CD4-positive, alpha-beta memory T cell (primary cell): ENCODE data around the gene SH2D3A. TPM values are rescaled to one million over a fixed set of nuclear protein-coding genes. Genes with fewer than 3 reads are reported as not detected.
A peak's percentile ranks its signal among the peaks of the same experiment; 100 is the strongest.
"Not testable (repeated sequence)": the region's sequence is repeated elsewhere in the genome, so short reads cannot be mapped to it uniquely, and the experiment has no call there.

Experiments used
- CTCF ChIA-PET: fragments of 350-600 bp; sonication (Branson Sonifier 250); formaldehyde crosslinking; loops from one replicate; lab custom pipeline; 2021; ENCODE audit warnings: inconsistent platforms; ENCODE audit not compliant: partially characterized antibody; lab: Charles Lee
- POLR2A ChIA-PET: fragments of 350-600 bp; sonication (Branson Sonifier 250); formaldehyde crosslinking; loops from one replicate; lab custom pipeline; 2021; ENCODE audit not compliant: partially characterized antibody; lab: Charles Lee
- DNase-seq, 5 donors: peaks; one replicate each; pipeline versions ENCODE4 v3.0.0 to v3.0.0-alpha.2; 2020 to 2022; ENCODE audit warnings: mixed read lengths in 1 of 5
- H3K27ac ChIP-seq: one replicate; pipeline ENCODE4 v1.7.0; 2013; ENCODE audit warnings: low read depth, low read length
- H3K27me3 ChIP-seq: 2 replicates; pipeline ENCODE4 v1.7.0; 2013; ENCODE audit warnings: mild to moderate bottlenecking, low read length, moderate library complexity; ENCODE audit not compliant: insufficient read depth
- H3K36me3 ChIP-seq: 2 replicates; pipeline ENCODE4 v1.7.0; 2013; ENCODE audit warnings: mild to moderate bottlenecking, low read length, moderate library complexity; ENCODE audit not compliant: insufficient read depth
- H3K4me1 ChIP-seq: 2 replicates; pipeline ENCODE4 v1.7.0; 2013; ENCODE audit warnings: mild to moderate bottlenecking, low read length, moderate library complexity; ENCODE audit not compliant: insufficient read depth
- H3K4me3 ChIP-seq, 2 donors: one replicate each; pipeline ENCODE4 v1.7.0; 2013; ENCODE audit warnings: low read length in 2 of 2, mild to moderate bottlenecking in 1 of 2
- H3K9me3 ChIP-seq, 2 donors: one replicate each; pipeline ENCODE4 v1.7.0; 2013; ENCODE audit warnings: low read length in 2 of 2, control low read depth in 1 of 2; ENCODE audit not compliant: control insufficient read depth in 1 of 2
- H3K27ac Mint-ChIP-seq, 7 donors: one replicate each; pipeline ENCODE4 v1.8.0; 2020 to 2021; ENCODE audit warnings: mixed read lengths in 7 of 7, mild to moderate bottlenecking in 6 of 7, inconsistent platforms in 3 of 7, moderate library complexity in 3 of 7
- H3K27me3 Mint-ChIP-seq, 2 donors: one replicate each; pipeline ENCODE4 v1.8.0; 2020 to 2021; ENCODE audit warnings: mixed read lengths in 2 of 2
- H3K36me3 Mint-ChIP-seq, 2 donors: one replicate each; pipeline ENCODE4 v1.8.0; 2020 to 2021; ENCODE audit warnings: mixed read lengths in 2 of 2, inconsistent platforms in 1 of 2, mild to moderate bottlenecking in 1 of 2
- H3K4me1 Mint-ChIP-seq, 4 donors: one replicate each; pipeline ENCODE4 v1.8.0; 2020 to 2021; ENCODE audit warnings: mixed read lengths in 4 of 4, mild to moderate bottlenecking in 1 of 4
- H3K4me3 Mint-ChIP-seq, 8 donors: one replicate each; pipeline ENCODE4 v1.8.0; 2020 to 2021; ENCODE audit warnings: mixed read lengths in 8 of 8, mild to moderate bottlenecking in 7 of 8, moderate library complexity in 6 of 8, inconsistent platforms in 3 of 8
- H3K9me3 Mint-ChIP-seq, 8 donors: one replicate each; pipeline ENCODE4 v1.8.0; 2020 to 2021; ENCODE audit warnings: mixed read lengths in 8 of 8, mild to moderate bottlenecking in 5 of 8, inconsistent platforms in 3 of 8, moderate library complexity in 1 of 8
- intact Hi-C: fragments of 100-400 bp; cut with micrococcal nuclease; formaldehyde crosslinking; loops from one replicate; pipeline ENCODE4 v1.15.1; 2023
- polyA plus RNA-seq, 2 donors: library from polyadenylated mRNA; unstranded; fragments of 300-500 nt; fragmentation: Illumina TruSeq; gene quantifications; one replicate each; pipeline ENCODE4 v1.2.3, GENCODE V29; 2021
- total RNA-seq, 2 experiments: library from RNA; stranded (reverse); gene quantifications; one replicate each; pipeline ENCODE4 v1.2.3, GENCODE V29; 2021

SH2D3A gene
- total and polyA plus RNA-seq, 4 experiments from 2014 or later, result 26.9 to 64.3 (median 48.6) TPM

- Mint-ChIP-seq H3K36me3 (peaks cover 32 to 49% of the 10 kb centered on the region in 2 donors), H3K4me1 (peaks cover 39 to 66% (median 54%) of the 10 kb centered on the region in 4 donors), H3K9me3 (no peaks in the 10 kb centered on the region), H3K27ac (peak overlapping the region; percentile 19 to 95 (median 77)), H3K27me3 (no peaks in the 10 kb centered on the region), H3K4me3 (peak overlapping the region in 5 of 8 donors; percentile 13 to 62 (median 36))
- Histone ChIP-seq H3K36me3 (peaks cover 7% of the 10 kb centered on the region), H3K4me1 (peaks cover 65% of the 10 kb centered on the region), H3K4me3 (no peak overlapping the region), H3K27ac (no peak overlapping the region), H3K27me3 (no peaks in the 10 kb centered on the region), H3K9me3 (no peaks in the 10 kb centered on the region)
- ChIA-PET CTCF (interaction anchor here (0.9 to 3.7 kb wide), 3 partner anchors 9 to 85 kb away, joined by 3 to 14 read pairs (median 3); no protein-coding TSS in a partner anchor), POLR2A (interaction anchor here (0.6 to 2.4 kb wide), 5 partner anchors 11 to 37 kb away, joined by 3 to 16 read pairs (median 3); partner anchors contain the start of gene SH2D3A)
- DNase-seq, result no peak
- intact Hi-C loops, result no loop called here
These were observed 11.2 kb upstream of the SH2D3A start for GRCh38 chr19:6778386-6778785.

- H3K27me3 ChIP-seq, result no peaks in the 10 kb centered on the region
- H3K27ac ChIP-seq, result no peak overlapping the region
- intact Hi-C loops, result no loop called here
- ChIA-PET CTCF (interaction anchor here (1.1 kb wide), 1 partner anchor 86 kb away, joined by 3 read pairs; no protein-coding TSS in a partner anchor), POLR2A (interaction anchor here (1.3 kb wide), 1 partner anchor 31 kb away, joined by 3 read pairs; no protein-coding TSS in a partner anchor)
- H3K9me3 Mint-ChIP-seq, result no peaks in the 10 kb centered on the region
- peak overlapping the region in 6 of 8 donors; percentile 11 to 62 (median 19) for H3K4me3 Mint-ChIP-seq
- peak overlapping the region; percentile 50 to 95 (median 79) for H3K27ac Mint-ChIP-seq
- no peaks in the 10 kb centered on the region for H3K27me3 Mint-ChIP-seq
- H3K4me3 ChIP-seq, result no peak overlapping the region
- peaks cover 39 to 67% (median 52%) of the 10 kb centered on the region in 4 donors for H3K4me1 Mint-ChIP-seq
- H3K4me1 ChIP-seq, result peaks cover 60% of the 10 kb centered on the region
- no peak for DNase-seq
- no peaks in the 10 kb centered on the region for H3K9me3 ChIP-seq
- peaks cover 32 to 51% of the 10 kb centered on the region in 2 donors for H3K36me3 Mint-ChIP-seq
- peaks cover 7% of the 10 kb centered on the region for H3K36me3 ChIP-seq
These were observed 10.2 kb upstream of the SH2D3A start for GRCh38 chr19:6777434-6777833.

- CTCF ChIA-PET, result no interaction called here
- H3K4me3 Mint-ChIP-seq, result peak overlapping the region in 5 of 8 donors; percentile 17 to 75 (median 62)
These were observed 9.8 kb upstream of the SH2D3A start for GRCh38 chr19:6776999-6777398.

DNA sequence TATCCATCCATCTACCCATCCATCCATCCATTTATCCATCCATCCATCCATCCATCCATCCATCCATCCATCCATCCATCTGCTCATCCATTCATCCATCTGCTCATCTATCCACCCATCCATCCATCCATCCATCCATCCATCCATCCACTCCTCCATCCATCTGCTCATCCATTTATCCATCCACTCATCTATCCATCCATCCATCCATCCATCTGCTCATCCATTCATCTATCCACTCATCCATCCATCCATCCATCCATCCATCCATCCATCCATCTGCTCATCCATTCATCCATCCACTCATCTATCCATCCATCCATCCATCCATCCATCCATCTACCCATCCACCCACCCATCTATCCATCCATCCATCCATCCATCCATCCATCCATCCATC lies 8.8 kb upstream of the SH2D3A start:
- Mint-ChIP-seq H3K4me3 (peak overlapping the region in 5 of 8 donors; percentile 48 to 83 (median 63)), H3K27ac (peak overlapping the region in 6 of 7 donors; percentile 15 to 95 (median 81)), H3K36me3 (peaks cover 29 to 45% of the 10 kb centered on the region in 2 donors), H3K4me1 (peaks cover 43 to 64% (median 53%) of the 10 kb centered on the region in 4 donors)
- H3K4me1 ChIP-seq, result peaks cover 59% of the 10 kb centered on the region
- H3K27me3 ChIP-seq, H3K27ac ChIP-seq, DNase-seq, H3K4me3 ChIP-seq, H3K9me3 Mint-ChIP-seq, H3K27me3 Mint-ChIP-seq, intact Hi-C loops, H3K9me3 ChIP-seq, H3K36me3 ChIP-seq: not testable (repeated sequence)
- ChIA-PET POLR2A (interaction anchor here (10.7 kb wide), 1 partner anchor 25 kb away, joined by 227 read pairs; no protein-coding TSS in a partner anchor), CTCF (interaction anchor here (1.4 kb wide), 1 partner anchor 87 kb away, joined by 3 read pairs; no protein-coding TSS in a partner anchor)

More at GRCh38 chr19:6776999-6777398, 9.8 kb upstream of the SH2D3A start:
- no peaks in the 10 kb centered on the region for H3K27me3 Mint-ChIP-seq
- Histone ChIP-seq H3K27me3 (no peaks in the 10 kb centered on the region), H3K36me3 (peaks cover 7% of the 10 kb centered on the region), H3K4me3 (no peak overlapping the region), H3K9me3 (no peaks in the 10 kb centered on the region), H3K27ac (no peak overlapping the region), H3K4me1 (peaks cover 64% of the 10 kb centered on the region)
- peak overlapping the region; percentile 44 to 95 (median 79) for H3K27ac Mint-ChIP-seq
- peaks cover 43 to 71% (median 56%) of the 10 kb centered on the region in 4 donors for H3K4me1 Mint-ChIP-seq
- intact Hi-C loops, result no loop called here
- H3K36me3 Mint-ChIP-seq, result peaks cover 32 to 52% of the 10 kb centered on the region in 2 donors
- DNase-seq, result no peak
- POLR2A ChIA-PET, result no interaction called here
- no peaks in the 10 kb centered on the region for H3K9me3 Mint-ChIP-seq

DNA sequence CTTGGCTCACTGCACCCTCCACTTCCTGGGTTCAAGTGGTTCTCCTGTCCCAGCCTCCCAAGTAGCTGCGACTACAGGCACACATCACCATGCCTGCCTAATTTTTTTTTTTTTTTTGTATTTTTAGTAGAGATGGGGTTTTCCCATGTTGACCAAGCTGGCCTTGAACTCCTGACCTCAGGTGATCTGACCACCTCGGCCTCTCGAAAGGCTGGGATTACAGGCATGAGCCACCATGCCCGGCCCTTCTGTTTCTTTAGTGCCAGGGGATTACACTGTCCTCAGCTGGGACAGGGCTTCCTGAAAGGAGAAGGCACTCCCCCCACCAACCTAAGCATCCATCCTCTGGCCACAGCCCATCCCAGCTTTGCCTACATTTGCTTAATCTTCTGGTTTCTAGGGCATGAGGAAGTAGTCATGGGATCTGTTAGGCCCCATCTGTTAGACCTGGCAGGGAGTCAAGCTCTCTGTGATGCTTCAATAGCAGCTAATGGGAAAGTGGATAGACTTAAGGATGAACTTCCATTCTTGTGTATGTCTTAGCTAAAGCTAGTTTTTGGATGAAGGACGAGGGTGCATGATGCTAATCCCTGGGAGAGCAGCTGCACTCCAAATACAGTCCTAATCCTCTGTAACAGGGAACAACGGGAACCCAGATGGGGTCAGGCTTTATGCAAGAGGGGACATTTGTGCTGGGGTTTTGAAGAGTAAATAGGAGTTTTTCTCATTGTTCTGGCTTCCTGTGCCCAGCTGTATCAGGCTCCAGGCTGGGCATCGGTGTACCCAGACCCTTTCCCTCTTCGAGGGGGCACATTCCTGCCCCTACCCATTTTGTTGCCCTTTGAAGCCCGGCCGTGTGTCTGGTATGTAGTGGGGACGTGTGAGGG lies 7.8 kb upstream of the SH2D3A start:
- H3K4me1 Mint-ChIP-seq, result peaks cover 41 to 66% (median 54%) of the 10 kb centered on the region in 4 donors
- H3K9me3 ChIP-seq, result no peaks in the 10 kb centered on the region
- no peak for DNase-seq
- peak overlapping the region; percentile 57 to 95 (median 72) for H3K4me3 Mint-ChIP-seq
- H3K27ac ChIP-seq, result peak overlapping the region; percentile 26
- peaks cover 27 to 42% of the 10 kb centered on the region in 2 donors for H3K36me3 Mint-ChIP-seq
- intact Hi-C loops, result no loop called here
- H3K9me3 Mint-ChIP-seq, result no peaks in the 10 kb centered on the region
- POLR2A ChIA-PET, result interaction anchor here (0.9 to 10.7 kb wide), 3 partner anchors 15 to 26 kb away, joined by 3 to 227 read pairs (median 13); no protein-coding TSS in a partner anchor
- H3K27me3 ChIP-seq, result no peaks in the 10 kb centered on the region
- H3K27ac Mint-ChIP-seq, result peak overlapping the region; percentile 67 to 95 (median 86)
- CTCF ChIA-PET, result interaction anchor here (1.4 kb wide), 2 partner anchors 37 to 88 kb away, joined by 3 read pairs; no protein-coding TSS in a partner anchor
- no peak overlapping the region for H3K4me3 ChIP-seq
- H3K4me1 ChIP-seq, result peaks cover 58% of the 10 kb centered on the region
- H3K36me3 ChIP-seq, result peaks cover 7% of the 10 kb centered on the region
- H3K27me3 Mint-ChIP-seq, result no peaks in the 10 kb centered on the region

- Mint-ChIP-seq H3K27ac (peak overlapping the region; percentile 87 to 97 (median 96)), H3K27me3 (no peaks in the 10 kb centered on the region), H3K4me1 (peaks cover 38 to 72% (median 52%) of the 10 kb centered on the region in 4 donors), H3K9me3 (no peaks in the 10 kb centered on the region), H3K36me3 (peaks cover 25 to 39% of the 10 kb centered on the region in 2 donors), H3K4me3 (peak overlapping the region; percentile 88 to 96 (median 94))
- peak overlapping the region; percentile 80 to 96 for H3K4me3 ChIP-seq
- H3K36me3 ChIP-seq, result peaks cover 7% of the 10 kb centered on the region
- intact Hi-C loops, result no loop called here
- peaks cover 54% of the 10 kb centered on the region for H3K4me1 ChIP-seq
- no peaks in the 10 kb centered on the region for H3K27me3 ChIP-seq
- H3K9me3 ChIP-seq, result no peaks in the 10 kb centered on the region
- POLR2A ChIA-PET, result interaction anchor here (1.0 to 10.7 kb wide), 20 partner anchors 8 to 401 kb away, joined by 3 to 227 read pairs (median 6); partner anchors contain the start of genes ALKBH7, GPR108 and TRIP10
- H3K27ac ChIP-seq, result peak overlapping the region; percentile 81
- CTCF ChIA-PET, result interaction anchor here (0.9 to 3.2 kb wide), 4 partner anchors 18 to 90 kb away, joined by 3 to 15 read pairs (median 10); no protein-coding TSS in a partner anchor
- peak in 4 of 5 donors; percentile 24 to 60 (median 44) for DNase-seq
These were observed 6.2 kb upstream of the SH2D3A start for GRCh38 chr19:6773323-6773931.
